NOMO-1 (cell line): Measurements from ENCODE around the gene C11orf58.

Experiments used
- DNase-seq, 2 experiments: peaks; one replicate each; lab custom pipeline; 2025; ENCODE audit not compliant: unreplicated experiment in 2 of 2; lab: John Stamatoyannopoulos, UW

The C11orf58 gene

GRCh38 chr11:16784097-16784496 is 45.6 kb downstream of the C11orf58 start:
- DNase-seq, result no peak

GRCh38 chr11:16784666-16785065 is 46.2 kb downstream of the C11orf58 start:
- DNase-seq, result no peak

- DNase-seq, result peak; percentile 19 to 61
Observed at GRCh38 chr11:16785520-16786128, 47.2 kb downstream of the C11orf58 start.

GRCh38 chr11:16786131-16786530 is 47.7 kb downstream of the C11orf58 start:
- no peak for DNase-seq

- DNase-seq, result no peak
Observed at GRCh38 chr11:16787035-16787742, 48.7 kb downstream of the C11orf58 start.

- DNase-seq, result peak; percentile 11 to 16
Observed at GRCh38 chr11:16788141-16789062, 50.0 kb downstream of the C11orf58 start.

- no peak for DNase-seq
Observed at GRCh38 chr11:16789063-16789420, 50.6 kb downstream of the C11orf58 start.

- no peak for DNase-seq
Observed at GRCh38 chr11:16789560-16790485, 51.4 kb downstream of the C11orf58 start.

- peak in 1 of 2 experiments; percentile 0 for DNase-seq
Observed at GRCh38 chr11:16790486-16791190, 52.2 kb downstream of the C11orf58 start.

GRCh38 chr11:16791191-16791961 is 52.9 kb downstream of the C11orf58 start:
- peak in 1 of 2 experiments; percentile 0 for DNase-seq

- DNase-seq, result no peak
Observed at GRCh38 chr11:16792426-16792825, 54.0 kb downstream of the C11orf58 start.

- no peak for DNase-seq
Observed at GRCh38 chr11:16793009-16793408, 54.6 kb downstream of the C11orf58 start.

GRCh38 chr11:16793511-16793910 is 55.1 kb downstream of the C11orf58 start:
- DNase-seq, result no peak

- DNase-seq, result no peak
Observed at GRCh38 chr11:16794047-16794818, 55.8 kb downstream of the C11orf58 start.

- DNase-seq, result peak; percentile 34 to 77
Observed at GRCh38 chr11:16795146-16795545, 56.7 kb downstream of the C11orf58 start.

- no peak for DNase-seq
Observed at GRCh38 chr11:16796311-16796710, 57.9 kb downstream of the C11orf58 start.

GRCh38 chr11:16797776-16798175 is 59.3 kb downstream of the C11orf58 start:
- no peak for DNase-seq

GRCh38 chr11:16799221-16799620 is 60.8 kb downstream of the C11orf58 start:
- no peak for DNase-seq
